H1 (cell line): ENCODE results near the gene GADL1. TPM values are rescaled to one million over a fixed set of nuclear protein-coding genes. Genes with fewer than 3 reads are reported as not detected.

Experiments used
- CTCF ChIA-PET: fragments of 300-600 bp; sonication (Branson Sonifier 250); formaldehyde crosslinking; loops from one replicate; lab custom pipeline; 2021; ENCODE audit not compliant: partially characterized antibody; lab: Charles Lee
- POLR2A ChIA-PET: fragments of 300-600 bp; sonication (Branson Sonifier 250); formaldehyde crosslinking; loops from one replicate; lab custom pipeline; 2021; ENCODE audit warnings: inconsistent platforms; ENCODE audit not compliant: partially characterized antibody; lab: Charles Lee
- DNase-seq, 2 experiments: peaks; one replicate each; pipeline versions ENCODE4 v3.0.0 to v3.0.0-alpha.2; 2010 to 2022; ENCODE audit warnings: low spot score in 2 of 2, low read depth in 1 of 2, mixed read lengths in 1 of 2
- FAIRE-seq: peaks from 2 replicates; lab custom pipeline; 2011; peaks lifted over from hg19 to GRCh38; lab: Jason Lieb, UNC
- H2AFZ ChIP-seq: 2 replicates; pipeline ENCODE4 v1.8.1; 2012; ENCODE audit warnings: low read length, inconsistent platforms
- H2AK5ac ChIP-seq: 2 replicates; pipeline ENCODE4 v1.6.1; 2013; ENCODE audit warnings: low read depth, low read length
- H2BK120ac ChIP-seq: replicated peaks from 2 replicates; pipeline ENCODE3; 2013; ENCODE audit warnings: low read depth, low read length, inconsistent platforms
- H2BK12ac ChIP-seq: 2 replicates; pipeline ENCODE4 v1.6.1; 2013; ENCODE audit warnings: low read depth, low read length
- H2BK15ac ChIP-seq: 2 replicates; pipeline ENCODE4 v1.6.1; 2013; ENCODE audit warnings: low read length
- H2BK20ac ChIP-seq: 2 replicates; pipeline ENCODE4 v1.6.1; 2013; ENCODE audit warnings: low read length
- H2BK5ac ChIP-seq: 2 replicates; pipeline ENCODE4 v1.6.1; 2013; ENCODE audit warnings: low read depth, low read length
- H3K14ac ChIP-seq: 2 replicates; pipeline ENCODE4 v1.6.1; 2013; ENCODE audit warnings: inconsistent platforms; ENCODE audit not compliant: insufficient read length
- H3K18ac ChIP-seq: 2 replicates; pipeline ENCODE4 v1.6.1; 2013; ENCODE audit warnings: low read length; ENCODE audit errors: extremely low read depth
- H3K23ac ChIP-seq: 2 replicates; pipeline ENCODE4 v1.6.1; 2013; ENCODE audit warnings: inconsistent platforms; ENCODE audit not compliant: insufficient read length
- H3K23me2 ChIP-seq: 2 replicates; pipeline ENCODE4 v1.6.1; 2013; ENCODE audit warnings: low read depth, low read length
- H3K27ac ChIP-seq: 2 replicates; pipeline ENCODE4 v1.6.1; 2011; ENCODE audit warnings: low read depth, low read length, inconsistent platforms
- H3K27me3 ChIP-seq, 4 experiments: replicated peaks in 1 of 4; 1 replicate in 1 of 4; 2 replicates in 3 of 4; pipeline versions ENCODE4 v1.6.1 to v1.8.1; 2011 to 2013; ENCODE audit warnings: low read length in 3 of 4, mild to moderate bottlenecking in 3 of 4, inconsistent platforms in 2 of 4, mixed read lengths in 2 of 4, moderate library complexity in 1 of 4; ENCODE audit not compliant: control insufficient read depth in 3 of 4, insufficient read depth in 3 of 4; ENCODE audit errors: extremely low read depth in 1 of 4
- H3K36me3 ChIP-seq, 4 experiments: 2 replicates each; pipeline versions ENCODE4 v1.6.1 to v1.8.1; 2011 to 2013; ENCODE audit warnings: mild to moderate bottlenecking in 4 of 4, low read length in 3 of 4, moderate library complexity in 2 of 4, control low read depth in 1 of 4, inconsistent platforms in 1 of 4; ENCODE audit not compliant: insufficient read depth in 4 of 4, control insufficient read depth in 2 of 4
- H3K4ac ChIP-seq: replicated peaks from 2 replicates; pipeline ENCODE3; 2013; ENCODE audit warnings: low read length, low read depth, mixed read lengths, inconsistent platforms; ENCODE audit not compliant: insufficient read length
- H3K4me1 ChIP-seq, 4 experiments: replicated peaks in 1 of 4; 1 replicate in 1 of 4; 2 replicates in 3 of 4; pipeline versions ENCODE4 v1.6.1 to v1.8.1; 2011 to 2013; ENCODE audit warnings: low read length in 3 of 4, inconsistent platforms in 2 of 4, mixed read lengths in 1 of 4; ENCODE audit not compliant: insufficient read depth in 4 of 4, control insufficient read depth in 3 of 4
- H3K4me2 ChIP-seq, 2 experiments: 2 replicates each; pipeline versions ENCODE4 v1.6.1 to v1.8.1; 2011 to 2013; ENCODE audit warnings: low read depth in 2 of 2, low read length in 2 of 2, control low read depth in 1 of 2, inconsistent platforms in 1 of 2, mild to moderate bottlenecking in 1 of 2; ENCODE audit not compliant: insufficient read depth in 1 of 2
- H3K4me3 ChIP-seq, 4 experiments: fragments of 200-600, 300-600 bp in 1 of 4; sonication (generic), shearing (Covaris generic), sonication (Bioruptor Twin) in 1 of 4; 2 replicates each; pipeline versions ENCODE4 v1.5.1 to v1.8.1; 2011 to 2016; ENCODE audit warnings: low read length in 4 of 4, low read depth in 3 of 4, control low read depth in 2 of 4, inconsistent platforms in 2 of 4, mild to moderate bottlenecking in 2 of 4, mixed read lengths in 1 of 4, moderate library complexity in 1 of 4; ENCODE audit not compliant: insufficient read depth in 2 of 4; ENCODE audit errors: extremely low read depth in 1 of 4
- H3K56ac ChIP-seq: replicated peaks from 2 replicates; pipeline ENCODE3; 2013; ENCODE audit warnings: low read depth, mild to moderate bottlenecking, mixed read lengths, low read length, inconsistent platforms; ENCODE audit not compliant: insufficient read length
- H3K79me1 ChIP-seq: 2 replicates; pipeline ENCODE4 v1.6.1; 2013; ENCODE audit warnings: low read depth, low read length, control low read depth
- H3K79me2 ChIP-seq, 2 experiments: 2 replicates each; pipeline versions ENCODE4 v1.6.1 to v1.8.1; 2012 to 2013; ENCODE audit warnings: low read length in 2 of 2, mild to moderate bottlenecking in 2 of 2, inconsistent platforms in 1 of 2; ENCODE audit not compliant: insufficient read depth in 2 of 2, control insufficient read depth in 1 of 2
- H3K9ac ChIP-seq, 4 experiments: replicated peaks in 1 of 4; 1 replicate in 1 of 4; 2 replicates in 3 of 4; pipeline versions ENCODE4 v1.6.1 to v1.8.1; 2011 to 2013; ENCODE audit warnings: low read depth in 3 of 4, low read length in 3 of 4, control low read depth in 2 of 4, mild to moderate bottlenecking in 2 of 4, moderate library complexity in 2 of 4, inconsistent platforms in 1 of 4; ENCODE audit errors: extremely low read depth in 1 of 4
- H3K9me3 ChIP-seq, 2 experiments: 2 replicates each; pipeline versions ENCODE4 v1.6.1 to v1.8.1; 2012 to 2013; ENCODE audit warnings: mild to moderate bottlenecking in 2 of 2, moderate library complexity in 2 of 2, control low read depth in 1 of 2, inconsistent platforms in 1 of 2, low read depth in 1 of 2, low read length in 1 of 2, mixed read lengths in 1 of 2; ENCODE audit not compliant: insufficient read depth in 2 of 2
- H4K20me1 ChIP-seq, 2 experiments: replicated peaks in 1 of 2; 2 replicates each; pipeline versions ENCODE3 to v1.8.1; 2011 to 2013; ENCODE audit warnings: inconsistent platforms in 2 of 2, low read length in 2 of 2, mild to moderate bottlenecking in 1 of 2; ENCODE audit not compliant: insufficient read depth in 2 of 2, control insufficient read depth in 1 of 2
- H4K5ac ChIP-seq: 2 replicates; pipeline ENCODE4 v1.6.1; 2013; ENCODE audit warnings: low read length, low read depth, mixed read lengths, inconsistent platforms; ENCODE audit not compliant: insufficient read length
- H4K8ac ChIP-seq: 2 replicates; pipeline ENCODE4 v1.8.0; 2013; ENCODE audit warnings: mild to moderate bottlenecking, moderate library complexity, low read length, inconsistent platforms; ENCODE audit not compliant: insufficient read depth; ENCODE audit errors: extremely low read depth
- H4K91ac ChIP-seq: replicated peaks from 2 replicates; pipeline ENCODE3; 2013; ENCODE audit warnings: low read length, mixed read lengths, inconsistent platforms; ENCODE audit not compliant: insufficient read length
- ASH2L ChIP-seq: fragments of 200-600, 300-600 bp; sonication (generic); IDR thresholded peaks from one replicate; pipeline ENCODE4 v1.7.1; 2017; ENCODE audit warnings: low read length
- BACH1 ChIP-seq: IDR thresholded peaks from 2 replicates; pipeline ENCODE4 v1.6.1; 2012; ENCODE audit warnings: low read length, improper control_type of control experiment
- BCL11A ChIP-seq, 2 experiments: IDR thresholded peaks; one replicate each; pipeline ENCODE4 v1.6.1; 2011; ENCODE audit warnings: low read depth in 2 of 2, low read length in 2 of 2, mild to moderate bottlenecking in 2 of 2
- CBX5 ChIP-seq: fragments of 300-800, 300-1000 bp; sonication (generic); IDR thresholded peaks from 2 replicates; pipeline ENCODE4 v1.7.1; 2016; ENCODE audit warnings: antibody characterized with exemption, low read length, low read depth
- CREB1 ChIP-seq: IDR thresholded peaks from 2 replicates; pipeline ENCODE4 v1.6.1; 2012; ENCODE audit warnings: inconsistent platforms
- CTBP2 ChIP-seq: IDR thresholded peaks from 2 replicates; pipeline ENCODE4 v1.7.0; 2011; ENCODE audit warnings: borderline replicate concordance, mild to moderate bottlenecking, moderate library complexity, mixed read lengths, low read length; ENCODE audit not compliant: insufficient read depth, insufficient read length
- GTF2F1 ChIP-seq: IDR thresholded peaks from 2 replicates; pipeline ENCODE4 v1.6.1; 2012; ENCODE audit warnings: low read depth, low read length, improper control_type of control experiment, borderline replicate concordance
- JUND ChIP-seq: IDR thresholded peaks from 2 replicates; pipeline ENCODE4 v1.6.1; 2011; ENCODE audit warnings: mild to moderate bottlenecking, improper control_type of control experiment, low read length
- NRF1 ChIP-seq: IDR thresholded peaks from 2 replicates; pipeline ENCODE4 v1.6.1; 2011; ENCODE audit warnings: mild to moderate bottlenecking, low read depth, low read length, improper control_type of control experiment
- RBBP5 ChIP-seq: IDR thresholded peaks from 2 replicates; pipeline ENCODE4 v1.7.1; 2012; ENCODE audit warnings: low read depth, mild to moderate bottlenecking, inconsistent platforms, low read length, moderate library complexity, borderline replicate concordance
- RNF2 ChIP-seq: fragments of 200-900, 300-1000 bp; sonication (generic); IDR thresholded peaks from 2 replicates; pipeline ENCODE4 v1.7.1; 2016; ENCODE audit warnings: borderline replicate concordance, low read depth, mild to moderate bottlenecking, antibody characterized with exemption, low read length; ENCODE audit not compliant: poor library complexity, severe bottlenecking; ENCODE audit errors: missing control alignments
- RXRA ChIP-seq: IDR thresholded peaks from 2 replicates; pipeline ENCODE4 v1.6.1; 2011; ENCODE audit warnings: low read depth, mild to moderate bottlenecking, low read length, moderate library complexity; ENCODE audit not compliant: insufficient read depth
- SIX5 ChIP-seq: IDR thresholded peaks from 2 replicates; pipeline ENCODE4 v1.6.1; 2011; ENCODE audit warnings: mild to moderate bottlenecking, low read depth, low read length
- WGBS, 2 experiments: shearing (Covaris generic) in 1 of 2; methylation state at CpG; one replicate each; pipeline versions ENCODE4 v1.1.6 to v1.1.7; 2013 to 2015; ENCODE audit warnings: low lambda C conversion rate in 2 of 2, mixed read lengths in 2 of 2, inconsistent platforms in 1 of 2, low coverage in 1 of 2, missing lambda C conversion rate in 1 of 2; ENCODE audit not compliant: insufficient replicate concordance in 2 of 2, insufficient coverage in 1 of 2, insufficient read length in 1 of 2; ENCODE audit errors: extremely low coverage in 1 of 2, missing lambda C conversion rate in 1 of 2; 5-methylcytosine and 5-hydroxymethylcytosine counted together
- polyA plus RNA-seq, 7 experiments: library from polyadenylated mRNA; depleted of rRNA in 3 of 7; stranded (reverse) in 5 of 7; unstranded in 2 of 7; fragments of >200 nt in 5 of 7; fragments of 200-250 nt in 2 of 7; gene quantifications; 1 replicate in 5 of 7; 2 replicates in 1 of 7; 4 replicates in 1 of 7; pipeline versions ENCODE4 v1.2.1 to v1.2.3, GENCODE V29; 2011 to 2013; ENCODE audit warnings: missing spikeins in 2 of 7, mixed read lengths in 2 of 7
- total RNA-seq: library from RNA; stranded (reverse); fragmentation: NEBNext Ultra II Directional; extraction: Animal tissue kit (Norgen Biotek cat#: 25700); gene quantifications from 2 replicates; pipeline ENCODE4 v1.2.1, GENCODE V29; 2021
- TF ChIP-seq, protein P1 (sequence below): IDR thresholded peaks from 2 replicates; pipeline ENCODE4 v1.6.1; 2011; ENCODE audit warnings: low read depth, mild to moderate bottlenecking, low read length; ENCODE audit not compliant: insufficient read depth

GADL1 gene
- total and polyA plus RNA-seq, 2 of the 8 experiments (the other 6 are each of a cell fraction or from before 2014, with no cell fraction given), result 0.03 to 0.30 TPM

DNA sequence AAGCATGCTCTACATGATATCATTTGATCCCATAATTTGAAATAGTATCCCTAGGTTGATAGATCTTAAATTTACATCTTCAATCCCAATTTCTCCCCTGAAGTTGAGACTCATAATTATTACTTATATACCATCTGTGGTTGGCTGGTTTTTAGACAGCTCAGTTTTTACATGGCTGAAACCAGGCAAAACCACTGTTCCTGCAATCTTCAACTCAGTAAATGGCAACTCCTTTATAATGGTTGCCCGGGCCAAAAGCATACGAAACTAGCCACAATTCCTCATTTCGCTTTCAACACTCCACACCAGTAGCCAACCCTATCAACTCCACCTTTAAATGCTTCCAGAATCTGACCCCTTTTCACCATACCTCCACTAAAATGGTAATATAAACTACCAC is 169.6 kb downstream of the GADL1 start:
- Histone ChIP-seq H2BK20ac (no peak overlapping the region), H3K79me1 (no peaks in the 10 kb centered on the region), H4K8ac (no peak overlapping the region), H4K20me1 (no peaks in the 10 kb centered on the region), H2BK5ac (no peak overlapping the region), H3K27ac (no peak overlapping the region), H3K23me2 (no peaks in the 10 kb centered on the region; the same call in 1 of the 2 replicates), H3K4me2 (no peak overlapping the region), H3K79me2 (no peaks in the 10 kb centered on the region), H3K4ac (no peak overlapping the region), H3K27me3 (peaks cover 0 to 2% (median 0%) of the 10 kb centered on the region in 4 experiments; a peak in 1 of 7 replicates), H3K9me3 (no peaks in the 10 kb centered on the region), H2AFZ (no peak overlapping the region), H3K23ac (no peak overlapping the region), H3K9ac (no peak overlapping the region), H2BK15ac (no peak overlapping the region), H3K18ac (no peak overlapping the region), H3K4me3 (no peak overlapping the region), H3K56ac (no peak overlapping the region), H4K91ac (no peak overlapping the region), H3K14ac (no peak overlapping the region), H3K4me1 (no peaks in the 10 kb centered on the region), H2BK12ac (no peak overlapping the region), H2AK5ac (no peak overlapping the region), H3K36me3 (no peaks in the 10 kb centered on the region), H2BK120ac (no peak overlapping the region), H4K5ac (no peak overlapping the region)
- FAIRE-seq, result no peak
- ChIA-PET POLR2A (no interaction called here), CTCF (interaction anchor here (1.1 kb wide), 1 partner anchor 55 kb away, joined by 3 read pairs; no protein-coding TSS in a partner anchor)
- no peak for TF ChIP-seq BCL11A (IDR thresholded peaks at IDR 0.05; ENCODE audit: low read depth in 2 of 2, low read length in 2 of 2)
- TF ChIP-seq SIX5, result no peak
- TF ChIP-seq CREB1, result no peak
- TF ChIP-seq, protein P1, sequence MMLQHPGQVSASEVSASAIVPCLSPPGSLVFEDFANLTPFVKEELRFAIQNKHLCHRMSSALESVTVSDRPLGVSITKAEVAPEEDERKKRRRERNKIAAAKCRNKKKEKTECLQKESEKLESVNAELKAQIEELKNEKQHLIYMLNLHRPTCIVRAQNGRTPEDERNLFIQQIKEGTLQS, result no peak
- TF ChIP-seq BACH1, result no peak
- no peak for TF ChIP-seq GTF2F1
- no peak for TF ChIP-seq JUND
- no peak for TF ChIP-seq RBBP5
- TF ChIP-seq RXRA, result no peak
- no peak for TF ChIP-seq CTBP2
- TF ChIP-seq NRF1, result no peak
- no peak for TF ChIP-seq ASH2L
- no peak for TF ChIP-seq RNF2
- no peak for TF ChIP-seq CBX5
- DNase-seq, result no peak
- WGBS, 2 experiments, result 91 to 100% methylated on average over 1 to 3 of the region's 3 CpGs
